GM18511 (cell line): ENCODE results near the gene RAPGEF3.

Experiments
- ATAC-seq: cut with Tn5 transposase; IDR thresholded peaks from one replicate; pipeline ENCODE4 v1.9.1; 2021; ENCODE audit warnings: mild to moderate bottlenecking, moderate library complexity; ENCODE audit not compliant: unreplicated experiment

Gene RAPGEF3, protein sequence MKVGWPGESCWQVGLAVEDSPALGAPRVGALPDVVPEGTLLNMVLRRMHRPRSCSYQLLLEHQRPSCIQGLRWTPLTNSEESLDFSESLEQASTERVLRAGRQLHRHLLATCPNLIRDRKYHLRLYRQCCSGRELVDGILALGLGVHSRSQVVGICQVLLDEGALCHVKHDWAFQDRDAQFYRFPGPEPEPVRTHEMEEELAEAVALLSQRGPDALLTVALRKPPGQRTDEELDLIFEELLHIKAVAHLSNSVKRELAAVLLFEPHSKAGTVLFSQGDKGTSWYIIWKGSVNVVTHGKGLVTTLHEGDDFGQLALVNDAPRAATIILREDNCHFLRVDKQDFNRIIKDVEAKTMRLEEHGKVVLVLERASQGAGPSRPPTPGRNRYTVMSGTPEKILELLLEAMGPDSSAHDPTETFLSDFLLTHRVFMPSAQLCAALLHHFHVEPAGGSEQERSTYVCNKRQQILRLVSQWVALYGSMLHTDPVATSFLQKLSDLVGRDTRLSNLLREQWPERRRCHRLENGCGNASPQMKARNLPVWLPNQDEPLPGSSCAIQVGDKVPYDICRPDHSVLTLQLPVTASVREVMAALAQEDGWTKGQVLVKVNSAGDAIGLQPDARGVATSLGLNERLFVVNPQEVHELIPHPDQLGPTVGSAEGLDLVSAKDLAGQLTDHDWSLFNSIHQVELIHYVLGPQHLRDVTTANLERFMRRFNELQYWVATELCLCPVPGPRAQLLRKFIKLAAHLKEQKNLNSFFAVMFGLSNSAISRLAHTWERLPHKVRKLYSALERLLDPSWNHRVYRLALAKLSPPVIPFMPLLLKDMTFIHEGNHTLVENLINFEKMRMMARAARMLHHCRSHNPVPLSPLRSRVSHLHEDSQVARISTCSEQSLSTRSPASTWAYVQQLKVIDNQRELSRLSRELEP

DNA sequence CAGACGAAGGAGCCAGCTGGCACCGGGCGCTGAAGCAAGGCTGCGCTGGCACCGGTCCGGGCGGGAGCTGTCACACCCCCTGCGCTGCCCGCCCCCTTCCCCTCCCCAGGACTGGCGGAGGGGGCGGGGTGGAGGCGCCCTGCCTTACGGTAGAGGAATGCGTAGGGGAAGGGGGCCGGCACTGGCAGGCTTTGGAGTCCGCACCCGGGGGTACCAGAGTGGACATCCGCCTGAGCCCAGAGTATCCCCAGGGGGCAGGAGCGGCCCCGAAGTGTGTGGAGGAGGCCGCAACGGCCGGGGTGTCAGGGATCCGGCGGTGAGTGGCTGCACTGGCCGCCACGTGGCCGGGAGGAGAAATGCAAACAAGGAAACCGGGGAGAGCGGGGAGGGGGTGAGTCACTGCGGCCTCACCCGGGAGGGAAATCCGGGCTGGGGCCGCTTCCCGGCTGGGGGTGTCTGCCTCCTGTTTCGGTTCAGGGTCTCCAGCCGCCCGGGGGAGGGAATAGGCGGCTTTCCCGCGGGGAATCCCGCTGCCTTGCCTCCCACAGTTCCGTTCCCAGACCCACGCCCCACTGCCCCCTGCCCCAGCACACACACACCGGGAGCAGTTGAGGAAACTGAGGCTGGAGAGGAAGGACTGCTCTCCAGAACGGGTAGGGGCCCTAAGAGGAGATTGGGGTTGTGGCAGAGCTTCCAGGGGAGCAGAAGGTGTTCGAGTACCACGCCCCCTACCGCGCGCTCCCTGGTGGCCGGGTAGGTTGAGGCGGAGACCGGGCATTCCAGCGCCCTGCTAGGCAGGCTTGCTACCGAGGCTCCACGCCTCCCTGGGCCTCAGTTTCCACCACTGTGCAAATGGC is at the start of gene RAPGEF3:
Gene RAPGEF3, minus strand, starts transcription at position 47 of the 857 bp plus-strand sequence. CDS start 324 bp downstream, outside the sequence.
- ATAC-seq: peak; percentile 53

DNA sequence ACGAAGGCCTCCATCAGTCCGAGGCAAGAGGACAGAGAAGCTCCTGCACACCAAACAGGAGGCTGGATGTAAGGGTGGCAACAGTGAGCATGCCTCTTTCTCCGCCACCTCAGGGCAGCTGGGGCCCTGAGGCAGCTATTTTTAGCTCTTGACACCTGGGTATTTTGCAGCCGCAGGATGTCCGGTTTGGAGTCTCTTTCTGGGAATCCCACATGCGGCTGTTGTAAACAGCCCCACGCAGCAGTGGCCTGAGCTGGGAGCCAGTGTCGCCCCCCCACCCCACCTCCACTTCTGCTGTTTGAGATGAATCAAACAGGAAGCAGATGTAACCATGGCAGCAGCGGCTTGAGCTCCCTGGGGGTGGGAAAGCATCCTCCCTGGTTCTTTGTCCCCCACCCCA is 49.4 kb upstream of the RAPGEF3 start:
- ATAC-seq: peak; percentile 41

DNA sequence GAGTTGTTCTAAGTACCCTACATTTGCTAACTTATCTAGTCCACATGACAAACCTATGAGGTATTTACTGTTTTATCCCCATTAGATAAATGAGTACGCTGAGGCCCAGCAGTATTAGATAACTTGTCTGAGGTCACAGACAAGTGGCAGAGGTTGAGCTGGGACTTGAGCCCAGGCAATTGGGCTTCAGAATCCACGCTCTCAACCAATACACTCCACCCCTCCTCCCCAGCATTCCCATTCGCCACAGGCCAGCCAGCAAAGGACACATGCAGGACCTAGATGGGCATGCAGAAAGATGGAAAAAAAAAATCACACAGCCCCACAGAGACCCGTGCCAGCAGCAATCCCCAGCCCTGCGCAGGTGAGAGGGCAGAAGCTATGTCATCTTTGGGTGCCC is 48.7 kb upstream of the RAPGEF3 start:
- no peak for ATAC-seq

- ATAC-seq: no peak
Observed at GRCh38 chr12:47805417-47805816, 46.7 kb upstream of the RAPGEF3 start.

- ATAC-seq: no peak
Observed at GRCh38 chr12:47804171-47804570, 45.5 kb upstream of the RAPGEF3 start.

DNA sequence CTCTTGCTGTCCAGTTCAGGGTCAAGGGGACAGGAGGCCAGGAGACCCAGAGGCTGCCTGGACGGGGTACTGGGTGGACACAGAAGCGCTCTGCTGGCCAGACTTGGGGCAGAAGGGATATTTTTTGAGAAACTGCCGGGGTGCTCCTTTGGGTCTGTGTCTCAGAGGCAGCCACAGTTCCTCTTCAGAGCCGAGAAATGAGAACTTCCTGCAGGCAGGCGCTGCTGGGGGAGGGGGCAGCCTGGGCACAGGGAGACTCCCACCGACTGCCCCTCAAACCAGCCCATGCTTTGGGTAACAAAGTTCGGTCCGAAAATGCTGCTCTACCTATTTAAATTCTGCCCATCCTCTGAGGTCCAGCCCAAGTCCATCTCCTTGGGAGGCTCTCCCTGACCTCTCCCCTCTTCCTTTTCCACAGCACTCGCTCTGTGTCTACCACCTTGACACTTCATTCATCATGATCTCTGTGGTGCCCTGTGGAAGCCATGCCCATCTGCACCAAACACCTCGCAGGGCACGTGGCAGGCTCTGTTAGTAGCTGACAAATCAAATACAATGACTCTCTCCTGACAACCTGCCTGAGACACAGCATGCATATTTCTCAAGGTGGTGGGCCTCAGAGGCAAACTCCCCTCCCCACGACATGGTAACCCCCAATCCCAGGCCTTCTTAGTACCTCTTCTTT is 44.7 kb upstream of the RAPGEF3 start:
- no peak for ATAC-seq

- no peak for ATAC-seq
Observed at GRCh38 chr12:47802312-47802711, 43.6 kb upstream of the RAPGEF3 start.

GRCh38 chr12:47801904-47802246 is 43.2 kb upstream of the RAPGEF3 start:
- no peak for ATAC-seq

- ATAC-seq: no peak
Observed at GRCh38 chr12:47801170-47801903, 42.7 kb upstream of the RAPGEF3 start.

DNA sequence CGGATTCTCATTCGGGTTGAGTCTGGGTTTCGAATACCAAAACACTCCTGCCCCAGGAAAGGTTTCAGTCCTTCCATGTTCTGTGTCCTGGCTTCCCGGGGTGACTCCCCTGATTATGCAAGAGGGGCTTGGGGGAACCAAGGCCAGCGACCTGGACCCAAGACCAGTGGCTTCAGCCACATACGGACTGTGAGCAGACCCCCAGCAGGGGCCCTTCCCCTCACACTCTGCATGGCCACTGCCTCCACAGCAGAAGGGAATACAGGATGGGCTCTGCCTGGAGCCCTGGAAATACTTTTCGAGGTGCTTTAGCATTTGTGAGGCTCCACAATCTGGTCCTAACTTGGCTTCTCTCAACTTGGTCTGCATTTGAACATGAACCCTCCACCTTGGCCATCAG is 41.9 kb upstream of the RAPGEF3 start:
- ATAC-seq: no peak

DNA sequence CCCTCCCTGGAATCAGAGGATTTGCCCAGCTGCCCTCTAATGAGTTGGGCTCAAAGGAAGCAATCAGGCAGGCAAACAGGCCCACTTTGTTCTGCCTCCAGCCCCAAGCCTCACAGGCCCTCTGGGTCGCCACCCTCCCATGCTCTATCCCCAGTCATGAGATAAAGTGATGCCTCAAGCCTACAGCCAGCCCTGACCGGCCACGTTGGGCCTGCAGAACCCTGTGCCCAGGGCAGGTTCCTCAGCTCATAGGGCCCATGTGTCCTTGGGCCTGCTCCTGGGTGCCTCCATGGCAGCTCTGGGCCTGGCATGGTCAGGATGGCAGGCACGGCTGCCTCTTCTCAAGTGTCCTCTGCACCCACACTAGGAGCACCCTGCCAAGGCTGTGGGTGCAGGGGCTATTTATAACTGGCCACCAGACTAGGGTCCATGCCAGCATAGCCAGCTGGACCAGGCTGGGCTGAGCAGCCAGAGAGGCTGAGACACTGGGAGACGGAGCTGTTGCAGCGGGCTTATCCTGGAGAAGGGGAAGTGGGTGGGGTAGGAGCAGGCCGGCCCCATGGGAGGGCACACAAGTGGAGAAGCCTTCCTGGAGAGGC is 40.8 kb upstream of the RAPGEF3 start:
- no peak for ATAC-seq

DNA sequence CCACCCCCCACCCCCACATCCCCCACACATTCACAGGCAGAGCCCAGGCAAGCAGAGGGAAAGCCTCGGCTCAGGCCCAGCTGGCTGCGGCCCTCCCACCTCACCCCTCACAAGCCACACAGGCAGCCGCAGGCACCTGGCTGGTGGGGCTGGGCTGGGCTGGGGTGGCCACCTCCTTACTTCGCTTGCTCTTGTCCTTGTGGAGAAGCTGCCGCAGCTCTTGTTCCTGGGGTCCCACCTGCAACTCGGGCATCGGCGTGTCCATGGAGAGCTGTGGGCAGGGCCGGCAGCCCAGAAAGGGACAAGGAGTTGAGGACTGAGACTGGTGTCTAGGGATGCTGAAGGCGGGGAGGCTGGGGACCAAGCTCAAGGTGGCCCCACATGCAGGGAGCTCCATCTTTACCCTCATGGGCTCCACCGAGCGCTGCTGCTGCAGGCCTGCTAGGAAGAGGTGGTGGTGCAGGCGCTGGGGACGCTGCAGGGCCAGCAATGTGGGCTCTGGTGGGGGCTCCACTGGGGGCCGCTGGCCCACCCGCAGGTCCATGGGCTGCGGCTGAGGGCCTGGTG is 39.8 kb upstream of the RAPGEF3 start:
- no peak for ATAC-seq

DNA sequence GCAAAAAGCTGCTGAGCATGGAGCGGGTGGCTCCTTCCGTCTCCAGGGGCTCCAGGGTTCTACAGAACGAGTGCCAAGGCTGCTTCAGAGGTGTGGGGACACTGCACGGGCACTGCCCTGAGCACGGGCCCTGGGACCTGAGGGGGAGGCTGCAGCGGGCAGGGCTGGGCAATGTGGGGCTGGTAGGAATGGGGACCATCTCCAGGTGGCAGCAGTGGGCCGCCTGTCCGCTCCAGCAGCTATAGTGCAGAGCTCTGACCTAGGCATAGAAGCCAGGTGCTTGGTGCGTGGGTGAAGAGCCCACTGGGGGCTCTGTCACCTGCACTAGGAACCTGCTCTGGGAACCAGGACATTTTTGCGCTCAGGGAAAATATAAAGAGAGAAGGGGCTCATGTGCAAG is 38.8 kb upstream of the RAPGEF3 start:
- ATAC-seq: no peak

- no peak for ATAC-seq
Observed at GRCh38 chr12:47795814-47796411, 37.2 kb upstream of the RAPGEF3 start.

DNA sequence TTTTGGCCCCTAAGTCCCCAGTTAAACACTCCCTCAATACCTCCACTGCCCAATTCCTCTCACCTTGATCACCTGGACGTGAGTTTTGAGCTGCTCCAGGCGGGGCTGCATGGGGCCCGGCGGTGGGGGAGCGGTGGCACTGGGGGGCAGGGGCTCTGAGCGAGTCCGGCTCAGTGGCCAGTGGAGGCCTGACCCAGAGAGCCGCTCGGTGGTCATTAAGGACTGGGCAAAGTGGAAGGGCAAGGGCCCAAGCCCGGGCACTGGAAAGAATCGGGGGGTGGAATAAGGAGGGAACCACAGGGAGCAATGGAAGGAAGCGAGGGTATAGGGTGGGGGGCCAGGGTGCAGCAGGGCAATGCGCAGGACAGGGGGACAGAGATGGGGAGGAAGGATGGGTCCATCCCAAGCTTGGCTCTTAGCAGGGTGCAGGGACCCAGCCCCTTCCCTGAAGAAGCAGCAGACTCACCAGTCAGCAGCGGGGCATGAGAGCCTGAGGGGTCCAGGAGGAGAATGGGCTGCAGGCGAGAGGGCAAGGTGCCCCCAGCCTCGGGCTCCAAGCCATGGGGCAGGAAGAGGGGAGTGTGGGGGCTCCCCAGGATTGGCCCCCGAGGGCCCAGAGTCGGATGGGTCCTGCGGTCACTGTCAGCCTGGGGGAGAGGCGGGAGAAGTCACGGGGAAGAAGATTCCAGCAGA is 36.6 kb upstream of the RAPGEF3 start:
- no peak for ATAC-seq

- no peak for ATAC-seq
Observed at GRCh38 chr12:47794679-47795078, 36.0 kb upstream of the RAPGEF3 start.

- ATAC-seq: no peak
Observed at GRCh38 chr12:47793015-47793681, 34.5 kb upstream of the RAPGEF3 start.

DNA sequence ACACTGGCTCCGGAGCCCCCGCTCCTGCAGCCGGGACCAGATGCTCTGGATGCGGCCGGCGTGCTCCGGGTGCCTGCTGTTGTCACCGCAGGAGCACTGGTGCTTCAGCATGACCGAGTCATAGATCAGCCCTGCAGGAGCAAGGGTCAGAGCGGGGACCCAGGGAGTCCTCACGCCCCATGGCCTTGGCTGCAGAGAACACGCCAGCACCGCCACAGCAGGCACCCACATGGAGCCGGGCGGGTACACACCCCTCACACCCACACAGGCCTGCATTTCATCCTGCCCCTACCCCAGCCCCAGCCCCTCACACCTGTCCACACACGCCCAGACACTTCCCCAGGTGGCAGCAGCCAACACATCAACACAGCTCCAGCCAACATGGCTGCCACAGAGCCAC is 33.2 kb upstream of the RAPGEF3 start:
- ATAC-seq: no peak
